ENCODE data around the gene CALHM6. TPM values are rescaled to one million over a fixed set of nuclear protein-coding genes. Genes with fewer than 3 reads are reported as not detected.

Gene CALHM6
- polyA plus RNA-seq, 1 of the 3 experiments (the other 2 are of a cell fraction): 0.51 TPM

DNA sequence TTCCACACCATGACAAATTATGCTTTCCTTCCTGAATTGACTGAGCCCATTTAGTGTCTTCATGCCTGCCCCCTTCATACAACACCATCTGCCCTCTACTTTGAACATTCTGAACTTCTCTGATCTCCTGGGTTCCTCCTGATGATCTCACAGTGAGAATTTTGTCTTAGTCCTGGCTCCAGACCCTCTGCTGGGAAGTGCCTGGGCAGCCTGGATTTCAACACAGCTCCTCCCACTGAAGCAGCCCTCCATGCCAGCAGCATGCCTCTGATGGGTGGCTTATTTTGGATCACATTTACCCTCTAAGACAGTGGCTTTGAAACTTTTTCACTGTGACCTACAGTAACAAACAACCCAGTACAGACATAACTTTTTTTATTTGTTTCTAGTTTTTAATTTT lies 48.9 kb upstream of the CALHM6 start:
- Histone ChIP-seq H3K4me1 (ENCODE audit: control insufficient read depth in 1 of 2, insufficient read depth in 2 of 2, low read depth in 1 of 2, low read length in 1 of 2) (peaks cover 8 to 18% of the 10 kb centered on the region in 2 experiments; a peak in 3 of 4 replicates), H3F3A (replicated peaks; ENCODE audit: insufficient read depth) (peaks cover 5% of the 10 kb centered on the region), H3K27me3 (ENCODE audit: insufficient read depth) (no peaks in the 10 kb centered on the region), H2AFZ (ENCODE audit: low read depth) (no peak overlapping the region), H4K20me1 (ENCODE audit: insufficient read depth) (no peaks in the 10 kb centered on the region), H3K9ac (no peak overlapping the region), H3K79me2 (ENCODE audit: insufficient read depth) (peaks cover 47% of the 10 kb centered on the region), H3K4me3 (ENCODE audit: low read depth in 2 of 2, low read length in 1 of 2) (no peak overlapping the region), H3K9me3 (no peaks in the 10 kb centered on the region), H3K27ac (ENCODE audit: low read depth in 2 of 2, low read length in 1 of 2) (peak overlapping the region; percentile 47 to 77; a peak in 3 of 4 replicates), H3K9me2 (no peaks in the 10 kb centered on the region), H3K36me3 (replicated peaks in 1 of 2; ENCODE audit: control insufficient read depth in 1 of 2, insufficient read depth in 2 of 2, low read length in 1 of 2) (peaks cover 2 to 7% of the 10 kb centered on the region in 2 experiments), H3K4me2 (no peak overlapping the region)
- ChIA-PET CTCF (interaction anchor here (0.7 kb wide), 1 partner anchor 144 kb away, joined by 3 read pairs; no protein-coding TSS in a partner anchor), POLR2A (no interaction called here)
- no peak for DNase-seq
- TF ChIP-seq, protein P1, sequence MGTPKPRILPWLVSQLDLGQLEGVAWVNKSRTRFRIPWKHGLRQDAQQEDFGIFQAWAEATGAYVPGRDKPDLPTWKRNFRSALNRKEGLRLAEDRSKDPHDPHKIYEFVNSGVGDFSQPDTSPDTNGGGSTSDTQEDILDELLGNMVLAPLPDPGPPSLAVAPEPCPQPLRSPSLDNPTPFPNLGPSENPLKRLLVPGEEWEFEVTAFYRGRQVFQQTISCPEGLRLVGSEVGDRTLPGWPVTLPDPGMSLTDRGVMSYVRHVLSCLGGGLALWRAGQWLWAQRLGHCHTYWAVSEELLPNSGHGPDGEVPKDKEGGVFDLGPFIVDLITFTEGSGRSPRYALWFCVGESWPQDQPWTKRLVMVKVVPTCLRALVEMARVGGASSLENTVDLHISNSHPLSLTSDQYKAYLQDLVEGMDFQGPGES (IDR thresholded peaks at IDR 0.05; ENCODE audit: low read depth, low read length): no peak
- no peak for TF ChIP-seq GATA2 (CRISPR knock-in tag; IDR thresholded peaks at IDR 0.05)
- TF ChIP-seq NRF1 (IDR thresholded peaks at IDR 0.05; ENCODE audit: low read depth, low read length): no peak
- no peak for TF ChIP-seq MXI1 (IDR thresholded peaks at IDR 0.05; ENCODE audit: low read depth, low read length)
- no peak for TF ChIP-seq SMC3 (IDR thresholded peaks at IDR 0.05; ENCODE audit: low read depth, low read length)
- TF ChIP-seq, protein P2, sequence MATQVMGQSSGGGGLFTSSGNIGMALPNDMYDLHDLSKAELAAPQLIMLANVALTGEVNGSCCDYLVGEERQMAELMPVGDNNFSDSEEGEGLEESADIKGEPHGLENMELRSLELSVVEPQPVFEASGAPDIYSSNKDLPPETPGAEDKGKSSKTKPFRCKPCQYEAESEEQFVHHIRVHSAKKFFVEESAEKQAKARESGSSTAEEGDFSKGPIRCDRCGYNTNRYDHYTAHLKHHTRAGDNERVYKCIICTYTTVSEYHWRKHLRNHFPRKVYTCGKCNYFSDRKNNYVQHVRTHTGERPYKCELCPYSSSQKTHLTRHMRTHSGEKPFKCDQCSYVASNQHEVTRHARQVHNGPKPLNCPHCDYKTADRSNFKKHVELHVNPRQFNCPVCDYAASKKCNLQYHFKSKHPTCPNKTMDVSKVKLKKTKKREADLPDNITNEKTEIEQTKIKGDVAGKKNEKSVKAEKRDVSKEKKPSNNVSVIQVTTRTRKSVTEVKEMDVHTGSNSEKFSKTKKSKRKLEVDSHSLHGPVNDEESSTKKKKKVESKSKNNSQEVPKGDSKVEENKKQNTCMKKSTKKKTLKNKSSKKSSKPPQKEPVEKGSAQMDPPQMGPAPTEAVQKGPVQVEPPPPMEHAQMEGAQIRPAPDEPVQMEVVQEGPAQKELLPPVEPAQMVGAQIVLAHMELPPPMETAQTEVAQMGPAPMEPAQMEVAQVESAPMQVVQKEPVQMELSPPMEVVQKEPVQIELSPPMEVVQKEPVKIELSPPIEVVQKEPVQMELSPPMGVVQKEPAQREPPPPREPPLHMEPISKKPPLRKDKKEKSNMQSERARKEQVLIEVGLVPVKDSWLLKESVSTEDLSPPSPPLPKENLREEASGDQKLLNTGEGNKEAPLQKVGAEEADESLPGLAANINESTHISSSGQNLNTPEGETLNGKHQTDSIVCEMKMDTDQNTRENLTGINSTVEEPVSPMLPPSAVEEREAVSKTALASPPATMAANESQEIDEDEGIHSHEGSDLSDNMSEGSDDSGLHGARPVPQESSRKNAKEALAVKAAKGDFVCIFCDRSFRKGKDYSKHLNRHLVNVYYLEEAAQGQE (IDR thresholded peaks at IDR 0.05; ENCODE audit: low read depth, low read length): no peak
- TF ChIP-seq RAD21 (IDR thresholded peaks at IDR 0.05; ENCODE audit: low read length): no peak
- TF ChIP-seq, protein P3, sequence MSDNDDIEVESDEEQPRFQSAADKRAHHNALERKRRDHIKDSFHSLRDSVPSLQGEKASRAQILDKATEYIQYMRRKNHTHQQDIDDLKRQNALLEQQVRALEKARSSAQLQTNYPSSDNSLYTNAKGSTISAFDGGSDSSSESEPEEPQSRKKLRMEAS (IDR thresholded peaks at IDR 0.05; ENCODE audit: low read depth): no peak
- TF ChIP-seq ELF1 (IDR thresholded peaks at IDR 0.05): no peak
- no peak for TF ChIP-seq EZH2phosphoT487 (IDR thresholded peaks at IDR 0.05; ENCODE audit: borderline replicate concordance, low read depth)
- TF ChIP-seq, protein P4, sequence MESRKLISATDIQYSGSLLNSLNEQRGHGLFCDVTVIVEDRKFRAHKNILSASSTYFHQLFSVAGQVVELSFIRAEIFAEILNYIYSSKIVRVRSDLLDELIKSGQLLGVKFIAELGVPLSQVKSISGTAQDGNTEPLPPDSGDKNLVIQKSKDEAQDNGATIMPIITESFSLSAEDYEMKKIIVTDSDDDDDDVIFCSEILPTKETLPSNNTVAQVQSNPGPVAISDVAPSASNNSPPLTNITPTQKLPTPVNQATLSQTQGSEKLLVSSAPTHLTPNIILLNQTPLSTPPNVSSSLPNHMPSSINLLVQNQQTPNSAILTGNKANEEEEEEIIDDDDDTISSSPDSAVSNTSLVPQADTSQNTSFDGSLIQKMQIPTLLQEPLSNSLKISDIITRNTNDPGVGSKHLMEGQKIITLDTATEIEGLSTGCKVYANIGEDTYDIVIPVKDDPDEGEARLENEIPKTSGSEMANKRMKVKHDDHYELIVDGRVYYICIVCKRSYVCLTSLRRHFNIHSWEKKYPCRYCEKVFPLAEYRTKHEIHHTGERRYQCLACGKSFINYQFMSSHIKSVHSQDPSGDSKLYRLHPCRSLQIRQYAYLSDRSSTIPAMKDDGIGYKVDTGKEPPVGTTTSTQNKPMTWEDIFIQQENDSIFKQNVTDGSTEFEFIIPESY (IDR thresholded peaks at IDR 0.05; ENCODE audit: borderline replicate concordance, low read depth): no peak
- TF ChIP-seq MEF2A (IDR thresholded peaks at IDR 0.05; ENCODE audit: borderline replicate concordance, low read depth): no peak
- TF ChIP-seq TEAD4 (IDR thresholded peaks at IDR 0.05; ENCODE audit: borderline replicate concordance, insufficient read depth): no peak
- no peak for TF ChIP-seq RFX5 (IDR thresholded peaks at IDR 0.05; ENCODE audit: low read length)
- TF ChIP-seq TCF12 (IDR thresholded peaks at IDR 0.05): no peak
- TF ChIP-seq POLR2AphosphoS5 (IDR thresholded peaks at IDR 0.05; ENCODE audit: low read depth, low read length): no peak
- TF ChIP-seq RCOR1 (IDR thresholded peaks at IDR 0.05; ENCODE audit: low read length): no peak
- no peak for TF ChIP-seq YY1 (IDR thresholded peaks at IDR 0.05; ENCODE audit: low read depth)
- TF ChIP-seq, protein P5, sequence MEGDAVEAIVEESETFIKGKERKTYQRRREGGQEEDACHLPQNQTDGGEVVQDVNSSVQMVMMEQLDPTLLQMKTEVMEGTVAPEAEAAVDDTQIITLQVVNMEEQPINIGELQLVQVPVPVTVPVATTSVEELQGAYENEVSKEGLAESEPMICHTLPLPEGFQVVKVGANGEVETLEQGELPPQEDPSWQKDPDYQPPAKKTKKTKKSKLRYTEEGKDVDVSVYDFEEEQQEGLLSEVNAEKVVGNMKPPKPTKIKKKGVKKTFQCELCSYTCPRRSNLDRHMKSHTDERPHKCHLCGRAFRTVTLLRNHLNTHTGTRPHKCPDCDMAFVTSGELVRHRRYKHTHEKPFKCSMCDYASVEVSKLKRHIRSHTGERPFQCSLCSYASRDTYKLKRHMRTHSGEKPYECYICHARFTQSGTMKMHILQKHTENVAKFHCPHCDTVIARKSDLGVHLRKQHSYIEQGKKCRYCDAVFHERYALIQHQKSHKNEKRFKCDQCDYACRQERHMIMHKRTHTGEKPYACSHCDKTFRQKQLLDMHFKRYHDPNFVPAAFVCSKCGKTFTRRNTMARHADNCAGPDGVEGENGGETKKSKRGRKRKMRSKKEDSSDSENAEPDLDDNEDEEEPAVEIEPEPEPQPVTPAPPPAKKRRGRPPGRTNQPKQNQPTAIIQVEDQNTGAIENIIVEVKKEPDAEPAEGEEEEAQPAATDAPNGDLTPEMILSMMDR (IDR thresholded peaks at IDR 0.05): no peak
- no peak for TF ChIP-seq NFIC (IDR thresholded peaks at IDR 0.05; ENCODE audit: borderline replicate concordance)
